Muscle of leg (tissue), 11 donors: ENCODE data around the gene CAMK2D. TPM values are rescaled to one million over a fixed set of nuclear protein-coding genes. Genes with fewer than 3 reads are reported as not detected.

Experiments
- DNase-seq: peaks from one replicate; pipeline ENCODE4 v3.0.0; 2013
- H3K27ac ChIP-seq: one replicate; pipeline ENCODE4 v1.5.1; 2013; ENCODE audit warnings: mild to moderate bottlenecking, low read length, control low read depth
- H3K27me3 ChIP-seq: one replicate; pipeline ENCODE4 v1.6.1; 2013; ENCODE audit warnings: low read length; ENCODE audit not compliant: control insufficient read depth, insufficient read depth
- H3K36me3 ChIP-seq: one replicate; pipeline ENCODE4 v1.6.1; 2013; ENCODE audit warnings: low read length; ENCODE audit not compliant: control insufficient read depth, insufficient read depth
- H3K4me1 ChIP-seq: one replicate; pipeline ENCODE4 v1.6.1; 2013; ENCODE audit warnings: low read length; ENCODE audit not compliant: control insufficient read depth, insufficient read depth
- H3K4me3 ChIP-seq: one replicate; pipeline ENCODE4 v1.5.1; 2013; ENCODE audit warnings: low read length, control low read depth
- H3K9me3 ChIP-seq: replicated peaks from 2 replicates; pipeline ENCODE4 v1.6.1; 2013; ENCODE audit warnings: low read depth, low read length; ENCODE audit not compliant: control insufficient read depth
- WGBS: methylation state at CpG from one replicate; pipeline ENCODE4 v1.1.5; 2013; ENCODE audit warnings: missing lambda C conversion rate; ENCODE audit not compliant: insufficient coverage; 5-methylcytosine and 5-hydroxymethylcytosine counted together
- polyA plus RNA-seq, 8 donors: library from polyadenylated mRNA; unstranded; fragments of 120-200 nt; gene quantifications; one replicate each; pipeline versions ENCODE4 v1.2.1 to v1.2.3, GENCODE V29; 2013; ENCODE audit warnings: inconsistent platforms in 1 of 8, low replicate concordance in 1 of 8; ENCODE audit not compliant: insufficient read length in 8 of 8, insufficient read depth in 1 of 8
- total RNA-seq: library from RNA; stranded (reverse); fragments of 120-200 nt; gene quantifications from one replicate; pipeline ENCODE4 v1.2.4, GENCODE V29; 2013

CAMK2D gene
- total and polyA plus RNA-seq, 9 donors = 115 to 183 (median 150) TPM

DNA sequence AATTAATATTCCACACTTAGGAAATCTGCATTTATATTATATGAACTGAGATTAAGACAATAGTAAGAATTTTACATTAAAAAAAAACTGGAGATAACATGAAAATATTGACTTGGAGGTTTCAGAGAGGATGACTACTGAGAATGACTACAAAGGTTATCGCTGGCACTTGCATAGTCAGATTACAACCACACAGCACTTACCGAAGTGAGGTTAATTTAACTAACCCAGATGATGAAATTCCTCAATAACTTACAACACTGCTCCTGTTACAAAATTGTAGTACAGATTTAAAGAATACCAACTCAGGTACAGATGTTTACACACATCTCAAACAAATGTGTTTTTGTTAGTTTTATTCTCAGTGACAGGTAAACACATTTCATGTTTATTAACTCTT, 283.5 kb downstream of the CAMK2D start:
- H3K27ac ChIP-seq = no peak overlapping the region
- peaks cover 4% of the 10 kb centered on the region for H3K36me3 ChIP-seq
- no peak for DNase-seq
- peaks cover 3% of the 10 kb centered on the region for H3K9me3 ChIP-seq
- H3K27me3 ChIP-seq = no peaks in the 10 kb centered on the region
- H3K4me1 ChIP-seq = no peaks in the 10 kb centered on the region
- no CpG with 5 or more reads among the region's 2 CpGs for WGBS
- no peak overlapping the region for H3K4me3 ChIP-seq

DNA sequence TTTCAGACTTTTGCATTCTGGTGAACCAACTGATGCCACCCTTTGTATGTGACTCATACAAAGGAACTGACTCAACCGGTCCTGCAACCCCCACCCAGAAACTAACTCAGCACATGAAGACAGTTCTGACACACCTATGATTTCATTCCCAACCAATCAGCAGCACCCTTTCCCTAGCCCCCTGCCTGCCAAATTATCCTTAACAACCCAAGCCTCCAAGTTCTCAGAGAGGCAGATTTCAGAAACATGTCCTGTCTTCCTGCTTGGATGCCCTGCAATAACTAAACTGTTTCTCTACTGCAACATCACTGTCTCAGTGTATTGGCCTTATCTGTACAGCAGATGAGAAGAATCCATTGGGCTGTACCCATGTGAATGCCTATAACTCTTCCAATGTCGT, 284.7 kb downstream of the CAMK2D start:
- WGBS = 92% methylated on average over 1 of the region's 2 CpGs
- Histone ChIP-seq H3K4me1 (no peaks in the 10 kb centered on the region), H3K36me3 (peaks cover 4% of the 10 kb centered on the region), H3K27me3 (no peaks in the 10 kb centered on the region), H3K4me3 (no peak overlapping the region), H3K27ac (no peak overlapping the region), H3K9me3 (peaks cover 3% of the 10 kb centered on the region)
- no peak for DNase-seq

DNA sequence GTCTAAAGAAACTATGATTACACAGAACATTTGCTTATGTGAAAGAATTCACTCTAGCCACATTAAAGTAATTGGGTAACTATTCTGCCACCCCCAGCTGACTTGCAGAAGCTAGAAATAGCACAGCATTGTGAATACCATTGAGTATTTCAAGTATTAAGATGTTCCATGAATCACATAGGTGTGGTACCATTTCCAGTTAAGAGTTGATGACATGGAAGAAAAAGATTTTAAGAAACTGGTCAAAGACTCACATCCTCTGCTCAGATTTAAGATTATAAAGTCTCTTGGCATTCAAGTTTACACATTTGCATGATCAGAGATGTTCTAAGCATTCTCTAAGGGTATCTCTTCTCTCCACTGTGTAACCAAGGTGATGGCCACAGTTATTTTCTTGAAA, 287.5 kb downstream of the CAMK2D start:
- no peaks in the 10 kb centered on the region for H3K27me3 ChIP-seq
- no peak for DNase-seq
- no peak overlapping the region for H3K4me3 ChIP-seq
- no peak overlapping the region for H3K27ac ChIP-seq
- peaks cover 3% of the 10 kb centered on the region for H3K9me3 ChIP-seq
- peaks cover 4% of the 10 kb centered on the region for H3K36me3 ChIP-seq
- H3K4me1 ChIP-seq = no peaks in the 10 kb centered on the region

DNA sequence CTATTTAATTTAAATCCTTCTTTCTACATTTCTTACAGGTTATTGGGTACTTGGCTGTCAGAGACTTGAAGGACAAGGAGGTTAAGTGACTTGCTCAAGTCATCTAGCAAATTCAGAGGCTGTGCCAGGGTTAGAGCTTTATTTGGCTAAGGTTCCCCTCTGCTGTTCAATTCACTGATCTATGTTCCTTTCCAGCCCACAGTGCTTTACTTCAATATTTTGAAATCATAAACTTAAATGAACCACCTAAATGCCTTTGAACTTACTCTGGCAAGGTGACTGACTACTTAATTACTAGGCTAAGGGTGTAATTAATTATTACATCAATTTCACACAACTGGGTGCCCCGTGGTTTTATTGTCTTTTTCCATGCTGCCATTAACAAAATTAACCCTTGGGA, 288.7 kb downstream of the CAMK2D start:
- peaks cover 4% of the 10 kb centered on the region for H3K36me3 ChIP-seq
- no CpG with 5 or more reads among the region's 1 CpG for WGBS
- H3K27ac ChIP-seq = no peak overlapping the region
- H3K9me3 ChIP-seq = peaks cover 3% of the 10 kb centered on the region
- H3K4me1 ChIP-seq = peaks cover 7% of the 10 kb centered on the region
- no peak for DNase-seq
- no peak overlapping the region for H3K4me3 ChIP-seq
- H3K27me3 ChIP-seq = no peaks in the 10 kb centered on the region

DNA sequence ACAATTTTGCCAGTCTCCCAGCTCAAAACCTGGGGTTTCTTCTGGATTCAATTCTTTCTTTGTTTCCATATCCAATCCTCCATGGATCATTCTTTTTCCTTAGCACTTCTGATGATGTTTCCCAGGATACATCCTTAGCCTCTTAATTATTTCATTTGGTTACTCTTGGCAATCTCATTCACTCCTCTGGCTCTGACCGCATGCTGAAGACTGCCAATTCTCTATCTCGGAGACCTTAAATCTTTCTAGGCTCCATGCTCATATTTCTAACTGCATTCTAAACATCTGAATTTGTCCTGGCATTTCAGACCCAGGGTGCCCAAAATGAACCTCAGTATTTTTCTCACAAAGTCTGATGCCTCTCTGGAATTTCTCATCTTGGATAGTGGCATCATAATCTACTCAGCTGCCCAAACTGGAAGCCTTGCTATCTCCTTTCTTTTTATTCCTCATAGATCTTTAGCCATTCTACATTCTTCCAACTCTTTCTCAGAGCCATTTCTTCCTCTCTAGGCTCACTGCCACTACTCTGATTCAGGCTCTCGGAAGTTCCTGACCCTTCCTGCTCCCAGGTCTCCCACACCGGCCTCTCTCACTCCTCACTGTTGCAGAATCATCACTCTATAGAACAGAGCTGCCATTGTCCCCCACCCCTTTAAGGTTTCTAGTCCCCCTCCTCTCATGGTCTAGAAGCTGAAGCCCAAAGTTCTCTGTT, 290.2 kb downstream of the CAMK2D start:
- WGBS = 71% methylated on average over 4 of the region's 4 CpGs
- H3K9me3 ChIP-seq = no peaks in the 10 kb centered on the region
- DNase-seq = no peak
- H3K27me3 ChIP-seq = no peaks in the 10 kb centered on the region
- H3K36me3 ChIP-seq = no peaks in the 10 kb centered on the region
- peaks cover 7% of the 10 kb centered on the region for H3K4me1 ChIP-seq
- no peak overlapping the region for H3K27ac ChIP-seq
- H3K4me3 ChIP-seq = no peak overlapping the region

DNA sequence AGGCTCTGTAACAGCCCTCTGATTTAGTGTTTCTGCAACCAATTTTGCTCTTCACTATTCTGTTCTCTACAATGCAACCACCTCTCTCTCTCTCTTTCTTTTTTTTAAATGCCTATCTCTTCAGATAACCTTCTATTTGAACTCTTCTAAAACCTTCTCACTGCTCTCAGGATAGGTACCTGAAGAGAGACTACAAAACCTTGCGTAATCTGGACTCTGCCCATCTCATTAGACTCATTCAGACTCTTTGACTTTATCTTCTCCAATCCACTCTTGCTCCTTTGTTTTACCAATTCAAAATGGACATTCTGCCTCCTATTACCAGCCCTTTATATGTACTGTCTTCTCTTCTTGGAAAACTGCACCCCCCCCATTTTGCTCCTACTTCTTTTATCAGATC, 291.6 kb downstream of the CAMK2D start:
- H3K27me3 ChIP-seq = no peaks in the 10 kb centered on the region
- peaks cover 3% of the 10 kb centered on the region for H3K36me3 ChIP-seq
- whole genome bisulfite sequencing = 100% methylated on average over 1 of the region's 1 CpG
- H3K4me3 ChIP-seq = no peak overlapping the region
- no peaks in the 10 kb centered on the region for H3K9me3 ChIP-seq
- H3K4me1 ChIP-seq = peaks cover 7% of the 10 kb centered on the region
- H3K27ac ChIP-seq = no peak overlapping the region
- no peak for DNase-seq

DNA sequence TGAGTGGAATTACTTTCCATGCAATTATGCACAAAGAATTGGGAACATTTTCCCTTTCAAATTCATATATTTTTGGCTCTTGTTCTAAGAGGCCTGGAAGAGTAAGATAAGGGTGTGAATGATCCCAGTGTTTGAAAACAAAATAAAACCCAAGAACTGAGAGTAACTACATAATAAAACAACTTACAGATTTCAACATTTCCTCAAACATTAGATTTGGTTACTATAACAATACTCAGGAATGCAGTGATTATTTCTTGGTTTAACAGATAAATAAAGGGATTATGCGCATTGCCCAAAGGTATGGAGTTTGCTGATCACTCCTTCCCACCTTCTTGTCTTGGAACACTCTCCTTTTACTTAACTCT, 292.5 kb downstream of the CAMK2D start:
- 100% methylated on average over 1 of the region's 1 CpG for WGBS
- no peak for DNase-seq
- Histone ChIP-seq H3K36me3 (peaks cover 6% of the 10 kb centered on the region), H3K27ac (peak overlapping the region; percentile 90), H3K9me3 (no peaks in the 10 kb centered on the region), H3K27me3 (no peaks in the 10 kb centered on the region), H3K4me1 (peaks cover 7% of the 10 kb centered on the region), H3K4me3 (no peak overlapping the region)

DNA sequence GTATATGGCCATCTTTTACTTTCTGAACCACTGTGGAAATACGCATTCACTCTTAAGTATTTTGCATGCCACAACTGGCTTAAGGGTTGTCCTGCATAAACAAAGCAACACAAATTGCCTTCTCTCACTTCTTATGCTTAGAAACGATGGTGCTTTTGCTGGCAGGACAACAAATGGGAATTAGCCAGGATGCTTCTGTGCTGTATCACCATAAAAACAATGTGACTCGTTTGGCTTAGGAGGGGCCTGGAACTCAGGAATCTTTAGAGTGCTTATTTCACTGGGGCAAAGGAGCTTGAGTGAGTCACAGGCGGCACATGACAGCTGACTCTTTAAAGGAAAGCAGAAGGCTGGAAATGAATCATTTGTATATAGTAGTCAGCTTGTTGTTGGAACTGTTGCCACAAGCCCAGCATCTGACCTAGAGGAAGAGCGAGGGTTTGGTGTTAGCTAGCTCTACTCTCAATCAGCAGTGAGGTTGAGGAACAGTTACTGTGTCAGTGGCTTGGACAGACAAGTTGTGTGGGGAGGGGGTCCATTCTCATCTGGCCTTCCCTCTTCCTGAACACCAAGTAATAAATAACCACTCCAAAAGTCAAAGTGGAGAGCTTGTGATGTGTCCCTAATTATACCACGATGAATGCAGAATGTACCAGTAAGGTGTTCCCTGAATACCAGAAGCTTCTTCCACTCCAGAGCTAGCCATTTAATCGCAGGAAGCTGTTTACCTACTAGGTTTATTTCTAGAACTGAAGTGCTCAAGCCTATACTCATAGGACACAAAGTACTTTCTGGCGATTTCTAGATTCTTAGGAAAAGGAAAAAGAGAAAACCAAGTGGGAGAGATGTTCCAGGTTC, 293.1 kb downstream of the CAMK2D start:
- H3K27me3 ChIP-seq = no peaks in the 10 kb centered on the region
- 57% methylated on average over 3 of the region's 8 CpGs for WGBS
- H3K36me3 ChIP-seq = peaks cover 6% of the 10 kb centered on the region
- H3K27ac ChIP-seq = peak overlapping the region; percentile 90
- H3K9me3 ChIP-seq = no peaks in the 10 kb centered on the region
- H3K4me1 ChIP-seq = peaks cover 7% of the 10 kb centered on the region
- H3K4me3 ChIP-seq = no peak overlapping the region
- peak; percentile 85 for DNase-seq

DNA sequence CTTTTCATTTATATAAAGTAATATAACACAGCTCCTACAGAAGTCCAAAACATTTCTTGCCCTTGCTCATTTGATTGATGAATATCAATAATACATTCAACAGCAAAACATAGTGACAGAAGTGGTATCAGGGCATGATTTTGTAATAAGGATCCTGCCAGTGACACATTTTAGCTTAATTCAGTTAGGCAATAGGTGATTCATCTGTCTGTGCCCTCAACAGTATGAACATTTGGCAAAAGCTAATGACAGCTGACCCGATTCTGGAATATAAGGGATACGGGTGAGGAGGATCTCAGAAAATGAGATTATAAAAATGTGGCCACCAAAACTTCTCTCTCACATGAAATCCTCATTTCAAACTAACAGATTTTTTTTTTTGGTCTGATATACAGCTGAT, 294.0 kb downstream of the CAMK2D start:
- WGBS = no CpG with 5 or more reads among the region's 2 CpGs

DNA sequence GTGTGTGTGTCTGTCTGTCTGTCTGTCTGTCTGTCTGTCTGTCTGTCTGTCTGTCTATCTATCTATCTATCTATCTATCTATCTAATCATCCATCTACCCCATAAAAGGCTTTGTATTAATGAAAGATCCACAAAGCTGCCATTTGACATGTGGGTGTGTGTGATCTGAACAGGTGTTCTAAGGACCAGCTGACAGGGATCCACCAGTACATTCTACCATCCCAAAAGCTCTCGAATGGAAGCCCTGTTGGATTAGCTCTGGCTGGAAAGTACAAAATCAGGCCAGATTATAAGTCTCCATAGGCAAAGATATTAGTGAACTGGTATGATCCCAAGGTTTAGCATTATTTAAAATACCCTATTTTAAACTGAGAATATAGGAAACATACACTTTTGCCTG, 299.3 kb downstream of the CAMK2D start:
- Histone ChIP-seq H3K4me3 (no peak overlapping the region), H3K27me3 (no peaks in the 10 kb centered on the region), H3K4me1 (no peaks in the 10 kb centered on the region), H3K36me3 (peaks cover 19% of the 10 kb centered on the region), H3K27ac (no peak overlapping the region), H3K9me3 (no peaks in the 10 kb centered on the region)
- no CpG with 5 or more reads among the region's 1 CpG for whole genome bisulfite sequencing
- no peak for DNase-seq

More for the DNA sequence above, 294.0 kb downstream of the CAMK2D start:
- no peaks in the 10 kb centered on the region for H3K9me3 ChIP-seq
- H3K27me3 ChIP-seq = no peaks in the 10 kb centered on the region
- peak; percentile 57 for DNase-seq
- H3K36me3 ChIP-seq = peaks cover 6% of the 10 kb centered on the region
- no peak overlapping the region for H3K4me3 ChIP-seq
- peaks cover 7% of the 10 kb centered on the region for H3K4me1 ChIP-seq
- H3K27ac ChIP-seq = peak overlapping the region; percentile 90
